Effector memory CD8-positive, alpha-beta T cell (primary cell): Measurements from ENCODE around the gene CHAF1A.

Source experiments
- ATAC-seq: fragments of 150-1000 bp; cut with Tn5 transposase; replicated peaks from 2 replicates; pipeline ENCODE4 v1.10.0; 2021; ENCODE audit warnings: mild to moderate bottlenecking, moderate library complexity
- DNase-seq, 3 experiments: peaks; one replicate each; pipeline ENCODE4 v3.0.0; 2021
- H3K27ac Mint-ChIP-seq, 2 donors: one replicate each; pipeline ENCODE4 v1.8.0; 2022; ENCODE audit warnings: mild to moderate bottlenecking in 2 of 2, mixed read lengths in 2 of 2, moderate library complexity in 2 of 2
- H3K27me3 Mint-ChIP-seq, 2 donors: one replicate each; pipeline ENCODE4 v1.8.0; 2022; ENCODE audit warnings: mixed read lengths in 2 of 2
- H3K36me3 Mint-ChIP-seq: one replicate; pipeline ENCODE4 v1.8.0; 2022; ENCODE audit warnings: mild to moderate bottlenecking, moderate library complexity, mixed read lengths; ENCODE audit not compliant: insufficient read depth
- H3K4me1 Mint-ChIP-seq, 2 donors: one replicate each; pipeline ENCODE4 v1.8.0; 2022; ENCODE audit warnings: low read depth in 2 of 2, mixed read lengths in 2 of 2
- H3K4me3 Mint-ChIP-seq, 2 donors: one replicate each; pipeline ENCODE4 v1.8.0; 2022; ENCODE audit warnings: mild to moderate bottlenecking in 2 of 2, mixed read lengths in 2 of 2, moderate library complexity in 2 of 2
- H3K9me3 Mint-ChIP-seq, 2 donors: one replicate each; pipeline ENCODE4 v1.8.0; 2022; ENCODE audit warnings: mixed read lengths in 2 of 2

Gene CHAF1A

GRCh38 chr19:4491446-4491845, 89.0 kb downstream of the CHAF1A start:
- DNase-seq (no peak), ATAC-seq (no peak)
- H3K4me3 Mint-ChIP-seq = no peak overlapping the region
- no peaks in the 10 kb centered on the region for H3K9me3 Mint-ChIP-seq
- H3K27me3 Mint-ChIP-seq = no peaks in the 10 kb centered on the region
- peaks cover 0 to 4% of the 10 kb centered on the region in 2 donors for H3K4me1 Mint-ChIP-seq
- H3K36me3 Mint-ChIP-seq = peaks cover 42% of the 10 kb centered on the region
- no peak overlapping the region for H3K27ac Mint-ChIP-seq

- H3K9me3 Mint-ChIP-seq = no peaks in the 10 kb centered on the region
- DNase-seq (no peak), ATAC-seq (no peak)
- no peaks in the 10 kb centered on the region for H3K27me3 Mint-ChIP-seq
- H3K36me3 Mint-ChIP-seq = peaks cover 44% of the 10 kb centered on the region
- no peaks in the 10 kb centered on the region for H3K4me1 Mint-ChIP-seq
- H3K27ac Mint-ChIP-seq = no peak overlapping the region
- H3K4me3 Mint-ChIP-seq = no peak overlapping the region
These were observed 90.1 kb downstream of the CHAF1A start for GRCh38 chr19:4492337-4493103.
